ENCODE measurements around the gene LRRC8D. TPM values are rescaled to one million over a fixed set of nuclear protein-coding genes. Genes with fewer than 3 reads are reported as not detected.
"Not testable (repeated sequence)": the region's sequence is repeated elsewhere in the genome, so short reads cannot be mapped to it uniquely, and the experiment has no call there.

Gene LRRC8D
- 30.6 and 31.2 TPM in 2 replicates for total RNA-seq

GRCh38 chr1:89820422-89821321 is at the start of gene LRRC8D:
Gene LRRC8D (plus strand): TSS chr1:89821032. CDS start chr1:89933069, 112,037 bp downstream.
- no peak for TF ChIP-seq CTCF (IDR thresholded peaks at IDR 0.05; ENCODE audit: insufficient read depth, low read length, poor library complexity, severe bottlenecking)
- Histone ChIP-seq H3K36me3 (ENCODE audit: control insufficient read depth, insufficient read depth, low read length) (no peaks in the 10 kb centered on the region), H3K4me3 (ENCODE audit: low read depth, low read length) (peak within 1 kb of the TSS; percentile 89), H3K27me3 (ENCODE audit: control insufficient read depth, insufficient read depth, low read length) (no peaks in the 10 kb centered on the region)
- no peak for DNase-seq (ENCODE audit: low read depth)

- TF ChIP-seq CTCF (IDR thresholded peaks at IDR 0.05; ENCODE audit: insufficient read depth, low read length, poor library complexity, severe bottlenecking): no peak
- no peaks in the 10 kb centered on the region for H3K36me3 ChIP-seq (ENCODE audit: control insufficient read depth, insufficient read depth, low read length)
- no peaks in the 10 kb centered on the region for H3K27me3 ChIP-seq (ENCODE audit: control insufficient read depth, insufficient read depth, low read length)
- no peak for DNase-seq (ENCODE audit: low read depth)
- H3K4me3 ChIP-seq (ENCODE audit: low read depth, low read length): no peak overlapping the region
Observed at GRCh38 chr1:89771991-89772560, 48.8 kb upstream of the LRRC8D start.

- H3K27me3 ChIP-seq (ENCODE audit: control insufficient read depth, insufficient read depth, low read length); DNase-seq (ENCODE audit: low read depth); H3K4me3 ChIP-seq (ENCODE audit: low read depth, low read length); H3K36me3 ChIP-seq (ENCODE audit: control insufficient read depth, insufficient read depth, low read length): not testable (repeated sequence)
Observed at GRCh38 chr1:89776104-89776503, 44.7 kb upstream of the LRRC8D start.

GRCh38 chr1:89777271-89777670 is 43.6 kb upstream of the LRRC8D start:
- H3K36me3 ChIP-seq (ENCODE audit: control insufficient read depth, insufficient read depth, low read length); H3K4me3 ChIP-seq (ENCODE audit: low read depth, low read length); DNase-seq (ENCODE audit: low read depth); H3K27me3 ChIP-seq (ENCODE audit: control insufficient read depth, insufficient read depth, low read length): not testable (repeated sequence)

GRCh38 chr1:89779151-89779940 is 41.5 kb upstream of the LRRC8D start:
- no peak for TF ChIP-seq CTCF (IDR thresholded peaks at IDR 0.05; ENCODE audit: insufficient read depth, low read length, poor library complexity, severe bottlenecking)
- Histone ChIP-seq H3K36me3 (ENCODE audit: control insufficient read depth, insufficient read depth, low read length) (no peaks in the 10 kb centered on the region), H3K4me3 (ENCODE audit: low read depth, low read length) (no peak overlapping the region), H3K27me3 (ENCODE audit: control insufficient read depth, insufficient read depth, low read length) (no peaks in the 10 kb centered on the region)
- no peak for DNase-seq (ENCODE audit: low read depth)

- Histone ChIP-seq H3K27me3 (ENCODE audit: control insufficient read depth, insufficient read depth, low read length) (no peaks in the 10 kb centered on the region), H3K4me3 (ENCODE audit: low read depth, low read length) (no peak overlapping the region), H3K36me3 (ENCODE audit: control insufficient read depth, insufficient read depth, low read length) (no peaks in the 10 kb centered on the region)
- peak; percentile 35 for TF ChIP-seq CTCF (IDR thresholded peaks at IDR 0.05; ENCODE audit: insufficient read depth, low read length, poor library complexity, severe bottlenecking)
- DNase-seq (ENCODE audit: low read depth): peak; percentile 26
Observed at GRCh38 chr1:89780721-89781120, 40.1 kb upstream of the LRRC8D start.
